Nephron progenitor cell (in vitro differentiated cells): ENCODE results near the gene ULK4.
"Not testable (repeated sequence)": the region's sequence is repeated elsewhere in the genome, so short reads cannot be mapped to it uniquely, and the experiment has no call there.

ENCODE experiments used
- DNase-seq: peaks from one replicate; pipeline ENCODE4 v3.0.0; 2021
- H3K27ac Mint-ChIP-seq: 2 replicates; pipeline ENCODE4 v1.8.0; 2021; ENCODE audit warnings: mild to moderate bottlenecking, moderate library complexity, mixed read lengths
- H3K27me3 Mint-ChIP-seq: 2 replicates; pipeline ENCODE4 v1.8.0; 2021; ENCODE audit warnings: mild to moderate bottlenecking, low read depth, mixed read lengths; ENCODE audit not compliant: poor library complexity
- H3K36me3 Mint-ChIP-seq: 2 replicates; pipeline ENCODE4 v1.8.0; 2021; ENCODE audit warnings: low read depth, mixed read lengths
- H3K4me1 Mint-ChIP-seq: 2 replicates; pipeline ENCODE4 v1.8.0; 2021; ENCODE audit warnings: mixed read lengths
- H3K4me3 Mint-ChIP-seq: 2 replicates; pipeline ENCODE4 v1.8.0; 2021; ENCODE audit warnings: mild to moderate bottlenecking, moderate library complexity, mixed read lengths
- H3K9me3 Mint-ChIP-seq: 2 replicates; pipeline ENCODE4 v1.8.0; 2021; ENCODE audit warnings: mild to moderate bottlenecking, moderate library complexity, mixed read lengths
- CTCF ChIP-seq: fragments of 200-600 bp; sonication (generic); IDR thresholded peaks from 2 replicates; pipeline ENCODE4 v1.5.0; 2021; ENCODE audit warnings: antibody characterized with exemption

The ULK4 gene

GRCh38 chr3:41565948-41566514 lies 395.9 kb downstream of the ULK4 start:
- Mint-ChIP-seq H3K27me3 (no peaks in the 10 kb centered on the region), H3K4me1 (no peaks in the 10 kb centered on the region), H3K4me3 (no peak overlapping the region), H3K27ac (no peak overlapping the region), H3K9me3 (peaks cover 5% of the 10 kb centered on the region), H3K36me3 (peaks cover 10% of the 10 kb centered on the region)
- no peak for TF ChIP-seq CTCF
- no peak for DNase-seq

GRCh38 chr3:41565003-41565402 lies 396.9 kb downstream of the ULK4 start:
- no peak overlapping the region for H3K4me3 Mint-ChIP-seq
- no peak for DNase-seq
- peaks cover 10% of the 10 kb centered on the region for H3K36me3 Mint-ChIP-seq
- H3K27ac Mint-ChIP-seq, result no peak overlapping the region
- peaks cover 5% of the 10 kb centered on the region for H3K9me3 Mint-ChIP-seq
- no peaks in the 10 kb centered on the region for H3K4me1 Mint-ChIP-seq
- no peak for TF ChIP-seq CTCF
- no peaks in the 10 kb centered on the region for H3K27me3 Mint-ChIP-seq

GRCh38 chr3:41556245-41556644 lies 405.7 kb downstream of the ULK4 start:
- DNase-seq, H3K9me3 Mint-ChIP-seq, H3K36me3 Mint-ChIP-seq, H3K4me1 Mint-ChIP-seq, H3K27ac Mint-ChIP-seq, H3K27me3 Mint-ChIP-seq, H3K4me3 Mint-ChIP-seq: not testable (repeated sequence)

GRCh38 chr3:41532976-41533375 lies 428.9 kb downstream of the ULK4 start:
- peaks cover 2% of the 10 kb centered on the region for H3K27me3 Mint-ChIP-seq
- no peaks in the 10 kb centered on the region for H3K36me3 Mint-ChIP-seq
- no peak for DNase-seq
- no peaks in the 10 kb centered on the region for H3K9me3 Mint-ChIP-seq
- no peak overlapping the region for H3K4me3 Mint-ChIP-seq
- no peaks in the 10 kb centered on the region for H3K4me1 Mint-ChIP-seq
- no peak for TF ChIP-seq CTCF
- H3K27ac Mint-ChIP-seq, result no peak overlapping the region

- Mint-ChIP-seq H3K27me3 (no peaks in the 10 kb centered on the region), H3K4me3 (no peak overlapping the region), H3K27ac (no peak overlapping the region), H3K36me3 (no peaks in the 10 kb centered on the region), H3K4me1 (no peaks in the 10 kb centered on the region), H3K9me3 (no peaks in the 10 kb centered on the region)
- no peak for TF ChIP-seq CTCF
- DNase-seq, result no peak
Measured at GRCh38 chr3:41526995-41527573, 434.8 kb downstream of the ULK4 start.

GRCh38 chr3:41525303-41526064 lies 436.4 kb downstream of the ULK4 start:
- TF ChIP-seq CTCF, result no peak
- no peaks in the 10 kb centered on the region for H3K36me3 Mint-ChIP-seq
- H3K4me1 Mint-ChIP-seq, result no peaks in the 10 kb centered on the region
- no peak overlapping the region for H3K27ac Mint-ChIP-seq
- H3K4me3 Mint-ChIP-seq, result no peak overlapping the region
- no peaks in the 10 kb centered on the region for H3K27me3 Mint-ChIP-seq
- H3K9me3 Mint-ChIP-seq, result no peaks in the 10 kb centered on the region
- DNase-seq, result no peak
